ENCODE data around the gene RPRD1B. TPM values are rescaled to one million over a fixed set of nuclear protein-coding genes. Genes with fewer than 3 reads are reported as not detected.

RPRD1B gene
- polyA plus RNA-seq, 1 experiment, result 21.0 TPM

- H3K36me3 ChIP-seq (ENCODE audit: control insufficient read depth, insufficient read depth, low read length), result no peaks in the 10 kb centered on the region
- TF ChIP-seq CTCF (IDR thresholded peaks at IDR 0.05; ENCODE audit: insufficient read depth, low read depth, low read length), result no peak
- H3K27me3 ChIP-seq (ENCODE audit: control insufficient read depth, insufficient read depth, low read length), result 0 out of 2 replicates have a peak, but pooled peaks cover 1% of the 10 kb centered on the region
- peak; percentile 100 for DNase-seq (ENCODE audit: low read depth)
- ChIA-PET CTCF (interaction anchor here (0.8 to 3.0 kb wide), 11 partner anchors 13 to 111 kb away, joined by 3 to 21 read pairs (median 3); partner anchors contain the start of gene TGM2), POLR2A (no interaction called here)
- H3K4me3 ChIP-seq (ENCODE audit: low read depth, low read length), result no peak overlapping the region
Observed at GRCh38 chr20:38109591-38110524, 76.3 kb downstream of the RPRD1B start.

- POLR2A ChIA-PET, result no interaction called here
- no peak for TF ChIP-seq CTCF (IDR thresholded peaks at IDR 0.05; ENCODE audit: insufficient read depth, low read depth, low read length)
- Histone ChIP-seq H3K4me3 (ENCODE audit: low read depth, low read length) (no peak overlapping the region), H3K36me3 (ENCODE audit: control insufficient read depth, insufficient read depth, low read length) (no peaks in the 10 kb centered on the region), H3K27me3 (ENCODE audit: control insufficient read depth, insufficient read depth, low read length) (no peaks in the 10 kb centered on the region)
- DNase-seq (ENCODE audit: low read depth), result no peak
- CTCF ChIA-PET, result interaction anchor here (0.8 to 5.1 kb wide), 11 partner anchors 12 to 110 kb away, joined by 3 to 23 read pairs (median 3); partner anchors contain the start of gene TGM2
Observed at GRCh38 chr20:38110525-38111178, 77.1 kb downstream of the RPRD1B start.

- ChIA-PET CTCF (interaction anchor here (1.0 to 5.1 kb wide), 7 partner anchors 38 to 112 kb away, joined by 3 to 23 read pairs (median 4); no protein-coding TSS in a partner anchor), POLR2A (interaction anchor here (0.6 kb wide), 1 partner anchor 34 kb away, joined by 7 read pairs; no protein-coding TSS in a partner anchor)
- H3K4me3 ChIP-seq (ENCODE audit: low read depth, low read length), result no peak overlapping the region
- H3K36me3 ChIP-seq (ENCODE audit: control insufficient read depth, insufficient read depth, low read length), result no peaks in the 10 kb centered on the region
- DNase-seq (ENCODE audit: low read depth), result no peak
- TF ChIP-seq CTCF (IDR thresholded peaks at IDR 0.05; ENCODE audit: insufficient read depth, low read depth, low read length), result no peak
- H3K27me3 ChIP-seq (ENCODE audit: control insufficient read depth, insufficient read depth, low read length), result no peaks in the 10 kb centered on the region
Observed at GRCh38 chr20:38111366-38112232, 78.1 kb downstream of the RPRD1B start.

- H3K27me3 ChIP-seq (ENCODE audit: control insufficient read depth, insufficient read depth, low read length), result no peaks in the 10 kb centered on the region
- TF ChIP-seq CTCF (IDR thresholded peaks at IDR 0.05; ENCODE audit: insufficient read depth, low read depth, low read length), result no peak
- POLR2A ChIA-PET, result interaction anchor here (0.6 kb wide), 1 partner anchor 33 kb away, joined by 7 read pairs; no protein-coding TSS in a partner anchor
- CTCF ChIA-PET, result interaction anchor here (0.9 to 5.1 kb wide), 8 partner anchors 10 to 111 kb away, joined by 3 to 23 read pairs (median 4); no protein-coding TSS in a partner anchor
- no peak overlapping the region for H3K4me3 ChIP-seq (ENCODE audit: low read depth, low read length)
- DNase-seq (ENCODE audit: low read depth), result no peak
- H3K36me3 ChIP-seq (ENCODE audit: control insufficient read depth, insufficient read depth, low read length), result no peaks in the 10 kb centered on the region
Observed at GRCh38 chr20:38112261-38112929, 78.8 kb downstream of the RPRD1B start.

All from BJ (cell line).